Choroid plexus epithelial cell (primary cell): ENCODE data around the gene TMEFF2.

Experiments used
- DNase-seq: peaks from one replicate; pipeline ENCODE4 v3.0.0-alpha.2; 2010; ENCODE audit warnings: low read depth
- H3K4me3 ChIP-seq: 2 replicates; pipeline ENCODE4 v1.5.1; 2011; ENCODE audit warnings: low read depth, mild to moderate bottlenecking, control low read depth, low read length, moderate library complexity
- TF ChIP-seq, protein P1 (sequence below): conservative IDR thresholded peaks from 2 replicates; pipeline ENCODE4 v1.5.1; 2011; ENCODE audit warnings: low read depth, mild to moderate bottlenecking, control low read depth, inconsistent platforms, low read length, moderate library complexity

The TMEFF2 gene

DNA sequence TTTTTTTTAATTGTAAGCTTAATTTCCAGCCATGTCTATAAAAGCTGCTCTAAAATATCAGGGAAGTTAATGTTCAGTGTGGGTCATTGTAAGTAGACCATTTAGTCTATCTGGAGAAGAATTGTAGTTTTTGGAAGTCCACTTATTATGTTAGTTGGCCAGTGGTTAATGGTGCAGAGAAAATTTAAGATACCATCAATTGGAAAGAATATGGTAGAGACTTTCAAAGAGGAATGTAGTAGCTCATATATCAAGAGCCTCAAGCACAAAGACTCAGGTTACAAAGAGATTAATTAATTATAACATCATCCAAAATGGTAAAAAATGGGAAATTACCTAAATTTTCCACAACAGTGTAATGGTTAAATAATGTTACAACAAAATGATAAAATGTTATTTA, 220.1 kb downstream of the TMEFF2 start:
- DNase-seq = no peak
- TF ChIP-seq, protein P1, sequence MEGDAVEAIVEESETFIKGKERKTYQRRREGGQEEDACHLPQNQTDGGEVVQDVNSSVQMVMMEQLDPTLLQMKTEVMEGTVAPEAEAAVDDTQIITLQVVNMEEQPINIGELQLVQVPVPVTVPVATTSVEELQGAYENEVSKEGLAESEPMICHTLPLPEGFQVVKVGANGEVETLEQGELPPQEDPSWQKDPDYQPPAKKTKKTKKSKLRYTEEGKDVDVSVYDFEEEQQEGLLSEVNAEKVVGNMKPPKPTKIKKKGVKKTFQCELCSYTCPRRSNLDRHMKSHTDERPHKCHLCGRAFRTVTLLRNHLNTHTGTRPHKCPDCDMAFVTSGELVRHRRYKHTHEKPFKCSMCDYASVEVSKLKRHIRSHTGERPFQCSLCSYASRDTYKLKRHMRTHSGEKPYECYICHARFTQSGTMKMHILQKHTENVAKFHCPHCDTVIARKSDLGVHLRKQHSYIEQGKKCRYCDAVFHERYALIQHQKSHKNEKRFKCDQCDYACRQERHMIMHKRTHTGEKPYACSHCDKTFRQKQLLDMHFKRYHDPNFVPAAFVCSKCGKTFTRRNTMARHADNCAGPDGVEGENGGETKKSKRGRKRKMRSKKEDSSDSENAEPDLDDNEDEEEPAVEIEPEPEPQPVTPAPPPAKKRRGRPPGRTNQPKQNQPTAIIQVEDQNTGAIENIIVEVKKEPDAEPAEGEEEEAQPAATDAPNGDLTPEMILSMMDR = no peak

DNA sequence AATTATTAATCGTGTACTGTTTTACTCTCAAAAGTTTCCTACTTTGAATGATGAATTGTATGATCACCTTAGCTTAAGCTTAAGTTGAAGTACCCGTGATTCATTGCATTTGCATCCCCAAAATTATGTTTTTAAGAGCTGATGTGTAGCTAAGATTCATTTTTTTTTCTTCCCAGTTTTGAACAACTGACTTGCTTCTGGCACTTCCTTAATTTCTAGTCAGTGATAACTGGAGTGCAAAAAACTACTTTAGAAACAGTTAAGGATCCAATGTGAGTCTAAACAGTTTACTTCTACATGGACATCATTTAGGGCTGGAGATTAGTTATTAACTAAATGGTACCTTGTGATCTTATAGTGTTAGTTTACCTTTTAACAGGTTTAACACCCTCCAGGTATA, 223.9 kb downstream of the TMEFF2 start:
- TF ChIP-seq, protein P1 = no peak
- DNase-seq = no peak
- no peak overlapping the region for H3K4me3 ChIP-seq

More for the DNA sequence above, 220.1 kb downstream of the TMEFF2 start:
- no peak overlapping the region for H3K4me3 ChIP-seq

DNA sequence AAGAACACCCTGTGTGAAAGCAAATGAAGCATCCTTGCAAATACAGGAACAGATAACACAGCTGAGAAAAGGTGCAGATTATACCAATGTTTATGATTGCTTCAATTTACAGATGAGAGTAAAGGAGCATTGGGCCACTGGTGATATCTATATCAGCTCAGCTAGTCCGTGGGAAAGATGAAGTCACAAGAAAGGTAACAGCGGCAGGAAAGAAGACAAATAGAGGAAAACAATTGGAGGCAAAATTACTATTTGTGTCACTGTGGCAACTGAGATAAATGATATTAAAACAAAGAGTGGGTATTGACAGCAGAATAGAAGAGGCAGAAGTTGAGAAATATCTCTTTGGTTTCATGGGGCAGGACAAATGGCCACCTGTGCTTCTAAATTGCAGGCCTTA, 226.6 kb downstream of the TMEFF2 start:
- DNase-seq = no peak
- TF ChIP-seq, protein P1 = no peak

DNA sequence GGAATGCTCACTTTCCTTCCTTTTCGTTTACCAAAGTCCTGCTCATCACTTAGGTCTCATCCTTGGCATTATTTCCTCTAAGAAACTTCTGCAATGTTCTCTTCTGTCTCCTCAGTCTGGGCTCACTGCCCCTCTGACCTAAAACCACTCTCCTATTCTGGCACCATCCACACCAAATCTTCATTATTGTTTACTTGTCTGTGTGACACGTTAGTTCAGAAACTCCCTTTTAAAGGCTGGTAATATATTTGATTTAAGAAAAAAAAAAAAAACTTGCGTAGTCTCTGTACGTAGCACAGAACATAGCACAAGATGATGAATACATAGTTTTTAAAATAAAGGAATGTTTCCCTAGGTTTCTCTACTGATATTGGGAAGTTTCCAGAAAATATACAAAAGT, 229.0 kb downstream of the TMEFF2 start:
- TF ChIP-seq, protein P1 = no peak
- no peak for DNase-seq
- H3K4me3 ChIP-seq = no peak overlapping the region

More for the DNA sequence above, 226.6 kb downstream of the TMEFF2 start:
- no peak overlapping the region for H3K4me3 ChIP-seq

DNA sequence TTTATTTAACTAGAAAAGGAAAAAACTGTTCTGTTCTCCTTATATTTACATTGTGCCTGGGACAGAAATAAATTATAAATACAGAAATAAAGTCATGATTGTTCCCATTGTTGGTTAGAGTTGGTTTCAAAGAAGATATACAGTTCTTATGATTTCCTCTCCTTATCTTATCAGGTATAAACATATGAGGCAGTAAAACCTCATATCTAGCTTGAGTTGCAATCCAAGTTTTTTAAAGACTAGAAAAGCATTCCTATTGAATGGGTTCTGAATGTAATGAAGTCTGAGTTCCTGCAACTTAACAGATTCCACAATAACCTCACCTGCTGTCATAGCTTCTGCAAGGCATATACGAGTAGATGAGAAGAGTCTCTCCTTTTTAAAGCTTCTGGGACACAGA, 233.2 kb downstream of the TMEFF2 start:
- no peak overlapping the region for H3K4me3 ChIP-seq
- no peak for DNase-seq
- TF ChIP-seq, protein P1 = no peak

DNA sequence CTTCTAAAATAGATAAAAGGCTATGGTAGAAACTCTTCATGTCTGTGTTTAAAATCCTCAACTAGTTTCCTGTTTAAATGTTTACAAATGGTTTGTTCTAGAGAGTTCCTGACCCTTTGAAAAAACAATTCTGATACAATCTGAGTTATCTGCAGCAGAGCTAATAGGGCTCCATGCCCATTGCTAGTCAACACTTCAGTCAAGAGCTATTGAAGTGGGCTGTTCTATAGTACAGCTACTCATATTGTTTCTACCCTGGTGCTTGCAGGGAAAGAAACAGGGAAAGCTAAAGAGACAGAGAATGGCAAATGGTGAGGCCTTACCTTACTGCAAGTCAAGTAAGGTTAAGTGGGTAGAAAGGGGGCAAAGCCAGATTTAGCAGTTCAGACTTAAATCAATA, 235.5 kb downstream of the TMEFF2 start:
- peak; percentile 56 for DNase-seq
- TF ChIP-seq, protein P1 = no peak
- no peak overlapping the region for H3K4me3 ChIP-seq

DNA sequence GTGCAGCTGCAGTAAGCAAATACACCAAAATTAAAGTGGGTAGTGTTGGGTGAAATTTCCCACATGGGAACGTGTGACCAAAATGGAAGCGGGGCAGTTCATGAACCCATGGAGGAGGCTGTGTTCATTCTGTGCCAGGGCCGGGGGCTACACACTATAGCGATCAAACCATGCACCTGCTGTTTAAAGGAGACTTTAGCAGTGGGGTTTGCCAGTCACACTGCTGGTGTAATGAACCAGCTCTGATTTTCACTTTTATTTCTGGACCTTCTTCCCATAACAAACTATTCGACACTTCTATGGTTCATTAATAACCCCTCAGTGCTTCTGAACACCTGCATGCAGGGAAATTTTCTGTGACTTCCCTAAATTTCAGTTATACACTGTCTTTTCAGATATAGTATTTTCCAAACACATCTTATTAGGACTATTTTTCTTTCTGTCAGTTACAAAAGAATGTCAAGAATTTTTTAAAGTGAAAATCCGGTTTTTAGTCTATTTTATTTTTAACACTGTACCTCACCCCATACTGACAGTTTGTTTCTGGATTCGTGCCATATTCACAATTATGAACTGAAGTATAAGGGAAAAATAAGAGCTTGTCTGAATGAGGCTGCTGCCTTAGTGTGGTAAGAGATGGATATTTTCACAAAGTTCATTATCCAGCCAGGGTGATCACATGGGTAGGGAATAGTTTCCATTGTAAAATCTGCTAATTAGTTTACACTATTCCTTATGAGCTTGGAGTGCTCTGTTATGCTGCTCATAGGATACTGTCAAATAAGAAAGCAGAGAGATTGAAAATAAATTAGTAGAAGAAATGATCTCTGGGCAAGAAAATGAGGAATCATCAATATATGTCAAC, 236.5 kb downstream of the TMEFF2 start:
- TF ChIP-seq, protein P1 = no peak
- DNase-seq = peak; percentile 61
- no peak overlapping the region for H3K4me3 ChIP-seq
